DMS153 treated with DMSO at 0.1 percent for 48 hours (cell line): ENCODE measurements around the gene SPAG16.
"Not testable (repeated sequence)": the region's sequence is repeated elsewhere in the genome, so short reads cannot be mapped to it uniquely, and the experiment has no call there.

Source experiments
- DNase-seq: peaks from one replicate; lab custom pipeline; 2025; ENCODE audit not compliant: unreplicated experiment; lab: John Stamatoyannopoulos, UW

SPAG16 gene

GRCh38 chr2:213408426-213409070 lies 124.3 kb downstream of the SPAG16 start:
- DNase-seq = not testable (repeated sequence)

- not testable (repeated sequence) for DNase-seq
Measured at GRCh38 chr2:213410687-213411086, 126.4 kb downstream of the SPAG16 start.

- no peak for DNase-seq
Measured at GRCh38 chr2:213411582-213412289, 127.5 kb downstream of the SPAG16 start.

- no peak for DNase-seq
Measured at GRCh38 chr2:213415093-213415492, 130.8 kb downstream of the SPAG16 start.

- DNase-seq = no peak
Measured at GRCh38 chr2:213416832-213417231, 132.6 kb downstream of the SPAG16 start.

GRCh38 chr2:213419980-213420379 lies 135.7 kb downstream of the SPAG16 start:
- no peak for DNase-seq

GRCh38 chr2:213420828-213421385 lies 136.6 kb downstream of the SPAG16 start:
- no peak for DNase-seq

- DNase-seq = no peak
Measured at GRCh38 chr2:213422211-213422610, 137.9 kb downstream of the SPAG16 start.

- no peak for DNase-seq
Measured at GRCh38 chr2:213425618-213426017, 141.4 kb downstream of the SPAG16 start.

- no peak for DNase-seq
Measured at GRCh38 chr2:213429516-213429915, 145.3 kb downstream of the SPAG16 start.

- no peak for DNase-seq
Measured at GRCh38 chr2:213443921-213444320, 159.7 kb downstream of the SPAG16 start.

- DNase-seq = no peak
Measured at GRCh38 chr2:213451542-213452239, 167.4 kb downstream of the SPAG16 start.

GRCh38 chr2:213455316-213456008 lies 171.2 kb downstream of the SPAG16 start:
- DNase-seq = no peak

GRCh38 chr2:213475433-213475832 lies 191.2 kb downstream of the SPAG16 start:
- no peak for DNase-seq

GRCh38 chr2:213476641-213477040 lies 192.4 kb downstream of the SPAG16 start:
- DNase-seq = no peak

- DNase-seq = no peak
Measured at GRCh38 chr2:213490087-213490486, 205.8 kb downstream of the SPAG16 start.

- no peak for DNase-seq
Measured at GRCh38 chr2:213491376-213491775, 207.1 kb downstream of the SPAG16 start.

GRCh38 chr2:213496226-213496625 lies 212.0 kb downstream of the SPAG16 start:
- DNase-seq = no peak

- DNase-seq = no peak
Measured at GRCh38 chr2:213500881-213501280, 216.6 kb downstream of the SPAG16 start.

GRCh38 chr2:213524164-213524563 lies 239.9 kb downstream of the SPAG16 start:
- DNase-seq = no peak

- DNase-seq = no peak
Measured at GRCh38 chr2:213537579-213537978, 253.3 kb downstream of the SPAG16 start.
